Measurements from ENCODE around the gene HSPA8.

Gene HSPA8

GRCh38 chr11:123046473-123047259 lies 15.3 kb downstream of the HSPA8 start:
- no peak for DNase-seq

DNA sequence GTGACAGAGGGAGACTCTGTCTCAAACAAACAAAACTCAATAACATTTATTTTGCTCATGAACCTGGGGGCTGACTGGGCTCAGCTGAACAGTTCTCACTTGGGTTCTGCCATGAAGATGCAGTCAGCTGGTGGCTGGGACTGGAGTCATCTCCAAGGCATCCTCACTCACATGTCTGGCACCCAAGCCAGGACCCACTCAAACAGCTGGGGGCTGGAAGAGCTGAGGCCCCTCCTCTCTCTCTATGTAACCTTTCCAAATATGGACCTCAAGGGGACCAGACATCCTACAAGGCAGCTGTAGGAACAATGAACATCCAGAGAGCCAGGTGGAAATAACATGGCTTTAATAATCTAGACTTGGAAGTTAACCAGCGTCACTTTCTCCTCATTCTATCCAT lies 16.8 kb downstream of the HSPA8 start:
- DNase-seq = no peak

DNA sequence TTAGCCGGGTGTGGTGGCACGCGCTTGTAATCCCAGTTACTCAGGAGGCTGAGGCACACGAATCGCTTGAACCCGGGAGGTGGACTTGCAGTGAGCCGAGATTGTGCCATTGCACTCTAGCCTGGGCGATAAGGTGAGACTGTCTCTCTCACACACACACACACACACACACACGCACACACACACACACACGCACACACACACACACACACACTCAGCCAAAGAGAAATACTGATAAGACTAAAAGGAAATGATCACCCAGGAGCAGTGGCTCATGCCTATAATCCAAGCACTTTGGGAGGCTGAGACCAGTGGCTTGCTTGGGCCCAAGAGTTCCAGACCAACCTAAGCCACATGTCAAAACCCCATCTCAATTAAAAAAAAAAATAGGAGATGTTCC lies 20.8 kb downstream of the HSPA8 start:
- no peak for DNase-seq

GRCh38 chr11:123040111-123040432 lies 21.9 kb downstream of the HSPA8 start:
- DNase-seq = no peak

GRCh38 chr11:123035831-123036230 lies 26.1 kb downstream of the HSPA8 start:
- no peak for DNase-seq

DNA sequence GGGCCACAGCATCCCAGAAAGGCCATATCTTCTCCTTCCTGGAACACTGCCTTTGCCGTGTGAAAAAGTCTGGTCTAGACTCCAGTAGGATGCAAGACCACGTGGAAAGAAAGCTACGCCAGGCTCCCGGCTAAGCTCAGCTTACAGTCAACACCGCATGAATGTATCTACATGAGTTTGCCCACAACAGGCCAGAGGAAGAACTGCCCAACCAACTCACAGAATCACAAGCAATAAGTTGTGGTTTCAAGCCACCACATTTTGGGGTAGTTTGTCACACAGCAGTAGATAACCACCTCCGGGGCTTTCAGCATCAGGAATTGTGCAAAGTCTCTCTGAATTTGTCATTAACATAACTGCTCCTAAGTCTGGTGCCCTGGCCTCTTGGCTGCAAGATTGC lies 27.3 kb downstream of the HSPA8 start:
- DNase-seq = no peak

DNA sequence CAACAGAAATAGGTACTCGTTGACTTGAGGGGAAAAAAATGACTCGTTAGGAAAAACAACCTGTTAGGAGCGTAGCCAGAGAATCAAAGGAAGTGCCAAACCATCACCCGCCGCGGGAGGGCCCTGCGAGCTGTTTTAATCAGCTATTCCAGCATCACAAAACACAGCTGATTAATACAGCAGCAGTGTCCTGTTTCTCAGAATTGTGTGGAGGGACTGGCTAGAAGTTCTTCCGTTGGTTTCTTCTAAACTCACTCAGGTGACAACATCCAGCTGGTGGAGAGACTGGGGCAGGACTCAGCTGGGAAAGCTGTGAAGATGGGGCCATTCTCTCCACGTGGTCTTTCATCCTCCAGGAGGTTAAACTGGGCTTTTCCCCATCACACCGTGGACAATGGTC lies 28.0 kb downstream of the HSPA8 start:
- no peak for DNase-seq

GRCh38 chr11:123030517-123030916 lies 31.4 kb downstream of the HSPA8 start:
- no peak for DNase-seq

GRCh38 chr11:123020968-123021367 lies 41.0 kb downstream of the HSPA8 start:
- peak; percentile 16 for DNase-seq

DNA sequence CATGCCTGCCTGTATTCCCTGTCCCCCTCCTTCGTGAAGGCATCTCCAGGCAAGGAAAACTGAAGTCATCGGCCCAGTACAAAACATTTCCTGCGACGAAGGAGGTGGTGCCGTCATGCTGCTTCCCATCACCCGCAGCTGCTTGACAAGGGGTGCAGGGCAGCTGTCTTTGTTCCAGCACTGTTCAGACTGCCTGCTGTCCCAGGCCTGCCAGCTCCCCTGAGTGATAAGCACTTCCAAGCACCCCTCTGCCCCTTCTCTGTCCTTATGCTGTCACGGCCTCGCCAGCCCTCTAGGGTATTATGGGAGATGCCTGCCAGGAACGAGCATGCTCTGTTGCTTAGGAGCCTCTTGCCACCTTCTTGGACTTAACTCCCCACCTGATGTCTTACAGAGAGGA lies 43.2 kb downstream of the HSPA8 start:
- no peak for DNase-seq

DNA sequence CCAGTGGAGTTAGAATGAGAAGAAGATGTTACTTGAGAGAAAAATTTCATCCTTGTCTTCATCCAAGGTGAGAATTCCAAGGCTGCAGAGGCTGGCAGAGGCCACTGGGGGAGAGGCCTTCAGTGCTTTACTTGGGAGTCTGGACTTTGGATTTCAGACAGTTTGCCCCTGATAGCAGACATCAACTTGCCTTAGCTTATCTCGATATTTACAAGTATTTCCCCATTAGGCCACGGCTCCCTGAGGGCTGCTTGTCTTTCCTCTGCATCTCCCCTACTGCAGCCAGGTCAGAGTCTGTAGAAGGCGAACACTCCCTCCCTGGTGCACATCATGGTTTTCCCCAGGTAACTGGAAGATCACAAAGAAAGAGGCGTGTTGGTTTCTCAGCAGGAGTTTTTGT lies 50.4 kb downstream of the HSPA8 start:
- no peak for DNase-seq

All from central memory CD4-positive, alpha-beta T cell (primary cell).